GM21576 (cell line): ENCODE results near the gene AFMID.
A peak's percentile ranks its signal among the peaks of the same experiment; 100 is the strongest.
"Not testable (repeated sequence)": the region's sequence is repeated elsewhere in the genome, so short reads cannot be mapped to it uniquely, and the experiment has no call there.

Experiments used
- ATAC-seq: cut with Tn5 transposase; IDR thresholded peaks from one replicate; pipeline ENCODE4 v1.9.1; 2021; ENCODE audit warnings: mild to moderate bottlenecking, moderate library complexity; ENCODE audit not compliant: unreplicated experiment

AFMID gene

DNA sequence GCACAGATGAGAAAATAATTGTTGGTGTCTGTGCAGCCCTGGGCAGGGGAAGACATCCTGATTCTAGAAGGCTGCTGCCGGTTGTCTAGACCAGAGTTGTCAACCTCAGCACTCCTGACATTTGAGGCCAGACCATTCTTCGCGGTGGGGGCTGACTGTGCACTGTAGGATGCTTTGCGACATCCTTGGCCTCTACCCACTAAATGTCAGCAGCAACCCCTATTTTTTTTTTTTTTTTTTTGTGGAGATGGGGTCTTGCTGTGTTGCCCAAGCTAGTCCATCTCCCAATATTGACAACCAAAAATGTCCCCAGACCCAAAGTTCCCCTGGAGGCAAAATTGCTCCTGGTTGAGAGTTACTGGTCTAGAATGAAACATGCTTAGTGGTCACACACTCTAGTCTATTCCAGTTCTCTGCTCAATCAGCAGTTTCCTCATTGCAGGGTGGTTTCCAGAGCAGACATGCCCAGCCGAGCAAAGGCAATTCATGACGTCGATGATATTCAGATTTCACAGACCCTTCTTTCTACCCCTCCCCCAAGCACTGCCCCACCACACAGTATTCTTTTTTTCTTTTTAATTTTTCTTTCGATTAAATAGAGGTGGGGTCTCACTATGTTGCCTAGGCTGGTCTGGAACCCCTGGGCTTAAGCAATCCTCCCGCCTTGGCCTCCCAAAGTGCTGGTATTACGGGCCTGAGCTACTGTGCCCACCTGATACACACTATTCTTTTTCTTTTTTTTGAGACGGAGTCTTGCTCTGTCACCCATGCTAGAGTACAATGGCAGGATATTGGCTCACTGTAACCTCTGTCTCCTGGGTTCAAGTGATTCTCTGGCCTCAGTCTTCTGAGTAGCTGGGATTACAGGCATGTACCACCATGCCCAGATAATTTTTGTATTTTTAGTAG is 32.0 kb upstream of the AFMID start:
- ATAC-seq: peak; percentile 58

DNA sequence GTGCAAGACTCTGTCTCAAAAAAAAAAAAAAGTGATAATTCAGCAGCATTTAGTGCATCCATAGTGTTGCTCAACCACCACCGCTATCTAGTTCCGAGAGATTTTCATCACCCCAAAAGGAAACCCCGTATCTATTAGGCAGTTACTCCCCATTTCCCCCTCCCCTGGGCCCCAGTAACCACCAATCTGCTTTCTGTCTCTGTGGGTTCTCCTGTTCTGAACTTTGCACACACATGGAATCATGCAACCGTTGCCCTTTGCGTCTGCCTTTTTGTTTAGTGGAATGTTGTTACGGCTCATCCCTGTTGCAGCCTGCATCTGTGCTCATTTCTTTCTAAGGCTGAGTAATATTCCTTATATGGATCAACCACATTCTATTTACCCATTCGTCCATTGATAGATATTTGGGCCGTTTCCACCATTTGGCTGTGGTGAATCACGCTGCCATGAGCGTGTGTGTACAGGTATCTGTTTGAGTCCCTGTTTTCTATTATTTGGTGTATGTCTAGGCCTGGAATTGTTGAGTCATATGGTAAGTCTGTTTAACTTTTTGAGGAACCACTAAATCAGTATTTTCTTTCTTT is 27.5 kb upstream of the AFMID start:
- ATAC-seq: no peak

DNA sequence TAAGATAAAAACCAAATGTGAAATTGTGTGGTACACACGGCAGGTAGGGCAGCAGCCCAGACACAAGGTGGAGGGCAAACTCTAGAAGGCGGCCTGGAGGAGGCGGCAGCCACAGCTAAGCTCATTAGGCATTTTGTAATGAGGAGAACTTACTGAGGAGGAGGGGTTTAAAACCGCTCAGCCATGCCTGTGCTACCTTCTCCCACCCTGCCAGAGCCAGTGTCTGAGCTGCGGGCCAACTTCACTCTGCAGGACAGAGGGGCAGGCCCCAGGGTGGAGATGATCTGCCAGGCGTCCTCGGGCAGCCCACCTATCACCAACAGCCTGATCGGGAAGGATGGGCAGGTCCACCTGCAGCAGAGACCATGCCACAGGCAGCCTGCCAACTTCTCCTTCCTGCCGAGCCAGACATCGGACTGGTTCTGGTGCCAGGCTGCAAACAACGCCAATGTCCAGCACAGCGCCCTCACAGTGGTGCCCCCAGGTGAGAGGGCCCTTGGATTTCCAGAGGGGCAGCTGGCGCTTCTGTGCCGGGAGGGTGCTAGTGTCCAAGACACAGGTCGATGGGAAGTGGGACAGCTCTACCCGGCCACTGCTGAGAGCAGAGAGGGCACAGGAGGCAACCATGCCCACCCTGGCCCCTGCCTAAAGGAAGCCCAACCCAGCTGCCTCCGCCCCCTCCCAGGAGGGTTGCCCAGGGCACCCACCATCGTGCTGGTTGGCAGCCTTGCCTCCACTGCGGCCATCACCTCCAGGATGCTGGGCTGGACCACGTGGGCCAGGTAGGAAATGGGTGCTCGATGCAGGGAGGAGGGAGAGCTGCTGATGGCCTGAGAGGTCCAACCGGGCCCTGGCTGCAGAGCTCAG is 23.0 kb upstream of the AFMID start:
- ATAC-seq: no peak

DNA sequence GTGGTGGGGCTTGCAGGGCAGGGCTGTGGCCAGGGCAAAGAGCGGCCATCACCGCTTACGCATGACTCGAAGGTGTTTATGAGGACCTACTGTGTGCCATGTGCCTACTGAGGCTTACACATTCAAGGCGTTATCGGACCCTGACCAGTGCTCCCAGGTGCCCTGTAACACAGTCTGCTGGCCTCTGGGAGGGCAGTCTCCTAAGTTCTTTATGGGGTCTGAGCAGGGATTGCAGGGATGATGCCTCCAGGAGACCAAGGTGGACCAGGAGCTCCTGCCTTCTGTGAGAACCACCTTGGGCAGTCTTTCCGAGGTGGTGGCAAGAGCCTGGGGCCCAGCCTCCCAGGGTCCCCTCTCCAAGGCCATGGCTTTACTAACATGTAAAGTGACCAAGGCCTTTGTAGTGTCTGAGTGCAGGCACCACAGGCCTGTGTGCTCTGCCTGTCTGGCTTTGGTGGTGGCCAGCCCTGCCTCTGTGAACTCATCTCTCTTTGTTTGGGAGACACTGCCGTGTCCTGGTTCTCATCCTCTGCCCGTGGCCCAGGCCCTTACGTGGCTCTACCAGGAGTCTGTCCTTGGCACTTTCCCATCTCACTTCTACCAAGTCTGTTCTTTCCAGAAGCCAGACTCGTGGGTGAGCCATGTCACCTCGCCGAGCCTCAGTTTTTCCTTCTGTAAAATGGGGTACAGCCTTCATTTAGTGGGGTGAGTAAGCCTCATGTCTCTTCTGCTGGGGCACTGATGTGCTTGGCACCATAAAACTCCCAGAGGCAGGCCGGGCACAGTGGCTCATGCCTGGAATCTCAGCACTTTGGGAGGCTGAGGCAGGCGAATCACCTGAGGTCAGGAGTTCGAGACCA is 22.2 kb upstream of the AFMID start:
- no peak for ATAC-seq

DNA sequence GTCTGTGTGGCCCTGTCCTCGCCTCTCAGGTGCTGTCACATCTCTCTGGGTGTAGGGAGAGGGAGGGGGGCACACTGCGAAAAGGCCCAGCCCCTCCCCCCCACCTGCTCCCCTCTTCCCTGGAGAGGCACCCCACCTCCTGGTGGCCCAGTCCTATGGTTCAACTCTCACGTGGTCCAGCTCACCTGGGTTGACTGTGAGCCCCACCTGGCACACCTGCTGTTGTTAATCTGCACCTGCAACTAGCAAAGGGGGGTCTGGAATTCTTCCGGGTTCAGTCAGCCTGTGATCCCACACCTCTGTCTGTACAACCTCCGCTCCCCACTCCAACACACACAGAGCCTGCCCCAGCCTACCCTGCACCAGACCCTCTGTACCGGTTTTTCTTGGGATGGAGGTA is 20.7 kb upstream of the AFMID start:
- ATAC-seq: no peak

DNA sequence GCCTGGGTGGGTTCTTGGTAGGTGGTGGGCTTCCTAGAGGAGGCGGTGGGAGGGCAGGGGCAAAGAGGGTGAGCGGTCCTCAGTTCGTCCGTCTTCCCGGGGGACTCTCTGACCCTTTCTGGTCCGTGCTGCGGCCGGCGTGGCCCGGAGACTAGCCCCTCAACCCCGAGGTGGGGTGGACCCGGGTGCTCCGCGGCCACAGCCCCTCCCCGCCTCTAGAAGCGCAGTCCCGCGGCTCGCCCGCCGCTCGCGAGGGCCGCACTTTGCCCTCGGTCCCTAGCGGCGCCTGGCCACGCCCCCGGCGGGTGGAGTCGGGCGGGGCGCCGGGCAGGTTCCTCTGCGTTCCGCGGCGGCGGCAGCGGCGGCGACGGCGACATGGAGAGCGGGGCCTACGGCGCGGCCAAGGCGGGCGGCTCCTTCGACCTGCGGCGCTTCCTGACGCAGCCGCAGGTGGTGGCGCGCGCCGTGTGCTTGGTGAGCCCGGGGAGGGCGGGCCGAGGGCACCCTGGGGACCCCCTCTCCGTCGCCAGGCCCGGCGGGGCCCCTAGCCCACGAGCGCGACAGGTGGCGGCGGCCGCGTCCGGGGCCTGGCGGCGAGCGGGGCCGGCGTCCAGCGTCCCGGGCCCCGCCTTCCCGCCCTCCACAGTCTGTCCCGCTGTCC is 18.8 kb upstream of the AFMID start, which contains the start of gene SYNGR2:
Gene SYNGR2, plus strand, starts transcription at position 340 of the 661 bp plus-strand sequence. Its CDS starts 36 bp downstream, at position 376.
- no peak for ATAC-seq

DNA sequence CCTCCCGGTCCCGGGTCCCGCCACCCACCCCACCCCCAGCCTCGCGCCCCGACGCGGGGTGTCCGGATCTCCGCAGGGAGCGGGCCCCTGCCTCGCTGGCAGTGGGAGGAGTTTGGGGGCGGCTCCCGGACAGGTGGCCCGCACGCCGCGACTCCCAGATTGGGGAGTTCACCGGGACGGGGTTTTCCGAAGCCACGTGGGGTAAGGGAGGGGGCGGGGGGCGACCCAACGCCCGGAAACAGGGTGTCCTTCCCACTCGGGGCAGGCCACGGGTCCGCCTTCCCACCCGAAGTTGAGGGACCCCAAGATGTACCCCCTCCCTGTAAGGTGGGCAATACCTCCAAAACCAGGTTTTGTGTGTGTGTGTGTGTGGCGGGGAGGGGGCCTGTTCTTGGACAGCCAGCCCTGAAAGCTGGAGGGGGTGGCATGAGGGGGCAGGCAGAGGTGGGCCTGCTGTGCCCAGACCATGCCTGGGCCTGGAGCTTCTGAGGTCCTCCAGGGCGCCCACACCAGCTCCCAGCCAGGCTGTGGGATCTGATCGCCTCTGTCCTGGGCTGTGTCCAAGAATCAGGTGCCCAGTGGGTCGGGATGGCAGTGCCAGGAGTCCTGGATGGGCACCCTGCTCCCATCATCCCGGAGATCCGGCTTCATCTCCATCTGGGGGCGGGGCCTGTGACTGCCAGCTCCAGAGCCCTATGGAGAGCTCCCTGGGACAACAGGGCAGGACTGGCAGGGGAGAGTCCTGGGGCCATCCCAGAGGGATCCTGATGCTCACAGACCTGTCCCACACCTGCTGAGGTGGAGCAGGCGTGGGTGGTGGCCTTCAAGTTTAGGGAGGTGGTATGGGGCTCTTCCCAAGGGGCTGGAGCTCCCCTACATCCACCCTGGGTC is 18.0 kb upstream of the AFMID start:
- ATAC-seq: no peak

DNA sequence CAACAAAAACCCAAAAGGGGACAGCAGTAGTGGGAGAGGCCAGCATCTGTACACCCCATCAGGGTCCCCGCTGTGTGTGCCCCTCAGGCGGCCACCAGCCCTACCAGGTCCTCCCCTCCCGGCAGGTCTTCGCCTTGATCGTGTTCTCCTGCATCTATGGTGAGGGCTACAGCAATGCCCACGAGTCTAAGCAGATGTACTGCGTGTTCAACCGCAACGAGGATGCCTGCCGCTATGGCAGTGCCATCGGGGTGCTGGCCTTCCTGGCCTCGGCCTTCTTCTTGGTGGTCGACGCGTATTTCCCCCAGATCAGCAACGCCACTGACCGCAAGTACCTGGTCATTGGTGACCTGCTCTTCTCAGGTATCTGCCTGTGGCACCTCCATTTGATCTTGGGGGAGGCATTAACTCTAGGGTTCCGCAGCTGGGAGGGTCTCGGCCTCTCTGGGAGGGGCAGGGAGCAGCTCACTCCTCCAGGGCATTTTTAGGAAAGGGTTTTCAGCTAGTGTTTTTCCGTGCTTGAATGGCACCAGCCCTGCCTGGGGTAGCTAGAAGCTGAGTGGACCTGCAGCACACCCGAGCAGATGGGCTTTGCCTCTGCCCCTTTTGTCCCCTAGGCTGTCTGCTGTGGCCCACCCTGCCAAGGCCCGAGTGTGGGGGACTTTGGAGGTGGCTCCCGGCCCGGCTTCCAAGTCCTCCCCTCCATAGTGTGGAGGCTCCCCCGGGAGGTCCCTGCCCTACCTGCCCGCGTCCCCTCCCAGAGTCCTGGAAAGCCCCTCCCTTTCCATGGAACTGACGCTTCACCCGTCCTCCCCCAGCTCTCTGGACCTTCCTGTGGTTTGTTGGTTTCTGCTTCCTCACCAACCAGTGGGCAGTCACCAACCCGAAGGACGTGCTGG is 16.2 kb upstream of the AFMID start:
- ATAC-seq: no peak

DNA sequence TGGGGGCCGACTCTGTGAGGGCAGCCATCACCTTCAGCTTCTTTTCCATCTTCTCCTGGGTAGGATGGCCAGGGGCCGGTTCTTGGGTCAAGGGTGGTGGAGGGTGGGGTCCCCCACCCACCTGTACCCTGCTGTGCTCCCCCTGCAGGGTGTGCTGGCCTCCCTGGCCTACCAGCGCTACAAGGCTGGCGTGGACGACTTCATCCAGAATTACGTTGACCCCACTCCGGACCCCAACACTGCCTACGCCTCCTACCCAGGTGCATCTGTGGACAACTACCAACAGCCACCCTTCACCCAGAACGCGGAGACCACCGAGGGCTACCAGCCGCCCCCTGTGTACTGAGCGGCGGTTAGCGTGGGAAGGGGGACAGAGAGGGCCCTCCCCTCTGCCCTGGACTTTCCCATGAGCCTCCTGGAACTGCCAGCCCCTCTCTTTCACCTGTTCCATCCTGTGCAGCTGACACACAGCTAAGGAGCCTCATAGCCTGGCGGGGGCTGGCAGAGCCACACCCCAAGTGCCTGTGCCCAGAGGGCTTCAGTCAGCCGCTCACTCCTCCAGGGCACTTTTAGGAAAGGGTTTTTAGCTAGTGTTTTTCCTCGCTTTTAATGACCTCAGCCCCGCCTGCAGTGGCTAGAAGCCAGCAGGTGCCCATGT is 15.4 kb upstream of the AFMID start:
- not testable (repeated sequence) for ATAC-seq

DNA sequence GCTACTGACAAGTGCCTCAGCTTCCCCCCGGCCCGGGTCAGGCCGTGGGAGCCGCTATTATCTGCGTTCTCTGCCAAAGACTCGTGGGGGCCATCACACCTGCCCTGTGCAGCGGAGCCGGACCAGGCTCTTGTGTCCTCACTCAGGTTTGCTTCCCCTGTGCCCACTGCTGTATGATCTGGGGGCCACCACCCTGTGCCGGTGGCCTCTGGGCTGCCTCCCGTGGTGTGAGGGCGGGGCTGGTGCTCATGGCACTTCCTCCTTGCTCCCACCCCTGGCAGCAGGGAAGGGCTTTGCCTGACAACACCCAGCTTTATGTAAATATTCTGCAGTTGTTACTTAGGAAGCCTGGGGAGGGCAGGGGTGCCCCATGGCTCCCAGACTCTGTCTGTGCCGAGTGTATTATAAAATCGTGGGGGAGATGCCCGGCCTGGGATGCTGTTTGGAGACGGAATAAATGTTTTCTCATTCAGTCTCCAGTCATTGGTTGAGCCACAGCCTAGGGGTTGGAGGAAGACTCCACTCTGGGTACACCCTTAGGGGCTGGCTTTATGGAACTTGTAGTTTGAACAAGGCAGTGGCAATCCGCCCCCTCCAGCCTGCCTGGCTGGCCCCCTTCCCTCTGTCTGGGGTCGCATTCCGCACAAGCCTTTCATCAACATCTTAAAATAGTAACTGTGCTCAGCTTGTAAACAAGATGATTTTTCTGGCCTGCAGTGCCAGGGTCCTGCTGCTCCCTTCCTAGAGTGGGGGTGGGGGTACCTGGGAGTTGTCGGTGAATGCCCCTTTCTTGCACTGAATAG is 14.7 kb upstream of the AFMID start:
- ATAC-seq: no peak

DNA sequence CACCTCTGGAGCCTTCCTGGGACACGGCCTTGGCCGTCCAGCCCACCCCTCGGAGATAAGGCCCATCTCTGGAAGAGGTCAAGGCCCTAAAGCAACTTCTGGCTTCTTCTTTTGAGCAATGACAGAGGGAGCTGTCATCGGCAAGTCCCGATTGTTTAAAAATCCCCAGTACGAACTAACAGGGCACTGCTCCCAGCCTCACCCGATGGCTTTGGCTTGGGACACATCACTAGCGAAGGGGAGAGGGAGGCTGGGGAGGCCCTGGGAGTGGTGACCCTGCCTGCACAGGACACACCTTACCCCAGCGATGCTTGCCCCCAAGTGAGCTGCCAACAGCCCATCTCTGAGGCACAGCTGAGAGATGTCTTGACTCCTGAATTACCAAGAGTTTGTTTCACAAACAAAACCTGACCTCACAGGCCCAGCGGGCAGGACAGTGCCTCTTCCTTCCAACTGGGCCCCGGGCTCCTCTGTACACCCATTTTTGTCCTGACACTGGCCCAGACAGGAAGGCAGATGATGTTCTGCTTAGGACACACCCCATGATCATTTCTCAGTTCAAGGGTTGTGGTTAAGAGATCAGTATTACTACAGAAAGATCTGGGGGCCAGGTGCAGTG is 14.0 kb upstream of the AFMID start:
- ATAC-seq: peak; percentile 34

DNA sequence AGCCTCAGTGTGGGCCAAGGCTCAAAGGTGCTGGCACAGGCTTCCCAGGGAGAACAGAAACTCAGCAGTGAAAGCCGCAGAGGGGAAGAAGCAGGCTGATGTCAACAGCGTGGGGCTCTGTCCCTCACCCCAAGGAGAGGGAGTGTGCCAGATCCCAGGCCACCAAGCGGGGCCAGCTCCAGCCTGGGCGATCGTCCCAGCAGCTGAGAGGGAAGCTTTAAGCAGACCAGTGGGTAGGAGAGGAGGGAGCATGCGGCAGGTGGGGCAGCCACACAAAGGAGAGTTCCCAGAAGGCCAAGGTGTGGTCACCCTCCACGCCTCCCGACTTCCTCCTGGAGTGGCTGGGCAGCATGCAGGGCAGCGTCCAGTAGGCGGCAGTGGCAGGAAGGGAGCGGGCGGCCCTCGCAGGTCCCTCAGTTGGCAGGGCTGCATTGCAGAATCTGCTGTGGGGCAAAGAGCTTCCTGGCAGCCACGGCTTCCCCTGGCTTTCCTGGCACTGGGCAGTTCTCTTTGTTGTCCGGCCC is 12.8 kb upstream of the AFMID start:
- ATAC-seq: no peak

DNA sequence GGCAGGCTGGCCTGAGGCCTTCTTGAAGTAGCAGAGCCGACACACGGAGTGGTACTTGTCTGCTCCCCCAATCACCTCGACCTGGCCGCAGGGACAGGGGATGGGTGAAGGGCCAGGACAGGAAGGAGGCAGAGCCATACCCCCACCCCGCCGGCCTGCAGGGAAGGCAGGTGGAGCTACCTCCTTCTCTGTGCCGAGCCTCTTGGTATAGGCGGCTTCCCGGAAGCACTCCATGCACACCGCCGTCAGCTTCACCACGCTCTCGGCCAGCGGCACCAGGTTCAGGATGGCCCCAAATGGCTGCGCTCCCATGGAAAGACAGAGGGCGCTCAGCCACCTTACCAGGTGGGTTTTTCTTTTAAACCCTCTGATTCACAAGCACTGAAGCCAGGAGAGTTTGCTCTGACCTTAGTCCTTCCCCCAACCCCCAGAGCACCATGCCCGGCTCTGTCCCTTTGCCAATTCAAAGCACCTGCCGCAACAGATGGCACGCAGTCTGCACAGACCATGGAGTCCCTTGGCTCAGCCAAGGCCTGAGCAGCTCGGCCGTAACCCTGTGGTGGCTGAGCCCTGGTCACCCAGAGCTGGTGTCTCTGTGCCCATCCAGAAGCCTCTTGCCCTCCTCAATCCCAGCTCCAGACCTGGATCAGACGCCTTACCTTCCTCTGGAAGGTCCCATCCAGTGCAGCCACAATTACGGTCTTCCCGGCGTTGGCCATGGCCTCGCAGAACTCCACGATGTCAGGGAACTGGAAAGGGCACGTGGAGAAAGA is 12.1 kb upstream of the AFMID start:
- ATAC-seq: no peak

DNA sequence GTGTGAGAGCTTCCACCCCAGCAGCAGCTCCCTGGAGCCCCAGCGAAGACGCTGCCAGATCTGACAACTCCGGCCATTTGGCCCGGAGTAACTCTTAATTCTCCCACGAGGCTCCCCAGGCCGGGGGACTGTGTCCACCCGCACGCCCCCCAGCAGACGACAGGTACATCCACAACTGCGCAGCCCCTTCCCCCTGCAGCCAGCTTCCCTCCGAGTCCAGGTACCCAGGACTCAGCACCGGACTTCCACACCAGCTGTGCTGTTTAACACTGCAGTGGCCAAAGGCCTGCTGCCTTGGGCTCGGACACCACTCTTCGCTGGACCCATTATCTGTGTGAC is 11.6 kb upstream of the AFMID start:
- no peak for ATAC-seq

DNA sequence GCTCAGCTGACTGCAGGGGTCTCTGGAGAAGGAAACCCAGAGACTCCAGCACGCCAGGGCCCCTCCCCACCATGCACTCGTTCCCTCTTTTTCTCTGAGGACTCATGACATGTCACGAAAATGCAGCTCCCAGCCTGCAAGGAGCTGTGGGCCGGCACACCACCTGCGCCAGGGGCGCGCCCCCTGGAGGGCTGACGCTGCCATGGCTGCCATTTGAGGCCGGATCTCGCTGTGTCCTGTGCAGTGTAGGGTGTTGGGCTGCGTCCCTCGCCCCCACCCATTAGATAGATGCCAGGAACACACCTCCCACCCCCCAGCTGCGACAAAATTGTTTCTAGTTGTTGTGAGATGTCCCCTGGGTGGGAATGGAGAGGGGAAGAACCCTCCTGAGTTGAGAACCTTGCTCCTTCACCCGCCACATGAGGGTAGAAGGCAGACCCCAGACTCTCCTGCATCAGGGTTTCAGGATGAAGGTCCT is 10.6 kb upstream of the AFMID start:
- ATAC-seq: no peak
